HepG2 (cell line): ENCODE data around the gene NAV2. TPM values are rescaled to one million over a fixed set of nuclear protein-coding genes. Genes with fewer than 3 reads are reported as not detected.

ENCODE experiments used
- HOXA3 ChIP-seq: sonication (generic); formaldehyde crosslinking; IDR thresholded peaks from 2 replicates; pipeline ENCODE4 v1.5.0; 2020; ENCODE audit warnings: missing genetic modification reagents
- MTF1 ChIP-seq: sonication (generic); formaldehyde crosslinking; IDR thresholded peaks from 2 replicates; pipeline ENCODE4 v1.5.0; 2020; ENCODE audit warnings: missing genetic modification reagents
- NFE2 ChIP-seq: sonication (generic); formaldehyde crosslinking; IDR thresholded peaks from 2 replicates; pipeline ENCODE4 v1.4.0; 2020; ENCODE audit warnings: missing genetic modification reagents
- PHF8 ChIP-seq: sonication (generic); formaldehyde crosslinking; IDR thresholded peaks from 2 replicates; pipeline ENCODE4 v1.5.0; 2020; ENCODE audit warnings: missing genetic modification reagents
- PLSCR1 ChIP-seq: sonication (generic); formaldehyde crosslinking; IDR thresholded peaks from 2 replicates; pipeline ENCODE4 v1.5.0; 2020; ENCODE audit warnings: missing genetic modification reagents, mild to moderate bottlenecking, borderline replicate concordance
- SMAD3 ChIP-seq: sonication (generic); formaldehyde crosslinking; IDR thresholded peaks from 2 replicates; pipeline ENCODE4 v1.4.0; 2020; ENCODE audit warnings: missing genetic modification reagents
- SP5 ChIP-seq: IDR thresholded peaks from 2 replicates; pipeline ENCODE4 v1.6.1; 2016; ENCODE audit warnings: low read depth, borderline replicate concordance
- TARDBP ChIP-seq: sonication (generic); formaldehyde crosslinking; IDR thresholded peaks from 2 replicates; pipeline ENCODE4 v1.8.0; 2022; ENCODE audit warnings: mild to moderate bottlenecking, missing genetic modification reagents
- ZBTB2 ChIP-seq: sonication (generic); formaldehyde crosslinking; IDR thresholded peaks from 2 replicates; pipeline ENCODE4 v1.8.0; 2022; ENCODE audit warnings: low read depth, missing genetic modification reagents
- ZIK1 ChIP-seq: sonication (generic); formaldehyde crosslinking; IDR thresholded peaks from 2 replicates; pipeline ENCODE4 v1.5.0; 2020; ENCODE audit warnings: mild to moderate bottlenecking, low read depth, missing genetic modification reagents, borderline replicate concordance
- ZMYM4 ChIP-seq: sonication (generic); formaldehyde crosslinking; IDR thresholded peaks from 2 replicates; pipeline ENCODE4 v1.8.1; 2023; ENCODE audit warnings: mild to moderate bottlenecking, missing genetic modification reagents
- ZNF12 ChIP-seq: sonication (generic); formaldehyde crosslinking; IDR thresholded peaks from 2 replicates; pipeline ENCODE4 v1.5.0; 2020; ENCODE audit warnings: missing genetic modification reagents
- ZNF224 ChIP-seq: sonication (generic); formaldehyde crosslinking; IDR thresholded peaks from 2 replicates; pipeline ENCODE4 v1.5.0; 2020; ENCODE audit warnings: mild to moderate bottlenecking, missing genetic modification reagents
- ZNF225 ChIP-seq: sonication (generic); formaldehyde crosslinking; IDR thresholded peaks from 2 replicates; pipeline ENCODE4 v1.4.0; 2020; ENCODE audit warnings: mild to moderate bottlenecking, missing genetic modification reagents
- ZNF510 ChIP-seq: sonication (generic); formaldehyde crosslinking; IDR thresholded peaks from 2 replicates; pipeline ENCODE4 v1.4.0; 2020; ENCODE audit warnings: low read depth, mild to moderate bottlenecking, missing genetic modification reagents
- ZNF772 ChIP-seq: sonication (generic); formaldehyde crosslinking; IDR thresholded peaks from 2 replicates; pipeline ENCODE4 v1.5.0; 2020; ENCODE audit warnings: mild to moderate bottlenecking, missing genetic modification reagents
- polyA plus RNA-seq, 8 experiments: library from polyadenylated mRNA; depleted of rRNA in 3 of 8; stranded (reverse) in 7 of 8; unstranded in 1 of 8; fragments of >200 nt; fragmentation: Illumina TruSeq in 4 of 8; extraction: Trizol in 4 of 8; gene quantifications; 2 replicates each; pipeline versions ENCODE4 v1.2.1 to v1.2.3, GENCODE V29; 2011 to 2016; ENCODE audit warnings: low read depth in 4 of 8, missing spikeins in 1 of 8, mixed read lengths in 1 of 8; ENCODE audit not compliant: insufficient read depth in 1 of 8
- total RNA-seq, 5 experiments: library from RNA; depleted of rRNA; stranded (reverse); fragments of >200 nt; fragmentation: Illumina TruSeq; extraction: Trizol; gene quantifications; 2 replicates each; pipeline ENCODE4 v1.2.3, GENCODE V29; 2016; ENCODE audit warnings: low read depth in 1 of 5
- TF ChIP-seq, protein P1 (sequence below): sonication (generic); formaldehyde crosslinking; IDR thresholded peaks from 2 replicates; pipeline ENCODE4 v1.9.0; 2022; ENCODE audit warnings: low read depth, missing genetic modification reagents
- TF ChIP-seq, protein P2 (sequence below): sonication (generic); formaldehyde crosslinking; IDR thresholded peaks from 2 replicates; pipeline ENCODE4 v1.5.0; 2020; ENCODE audit warnings: mild to moderate bottlenecking, missing genetic modification reagents, borderline replicate concordance
- TF ChIP-seq, protein P3 (sequence below): sonication (generic); formaldehyde crosslinking; IDR thresholded peaks from 2 replicates; pipeline ENCODE4 v1.5.1; 2020; ENCODE audit warnings: mild to moderate bottlenecking, missing genetic modification reagents
- TF ChIP-seq, protein P4 (sequence below): sonication (generic); formaldehyde crosslinking; IDR thresholded peaks from 2 replicates; pipeline ENCODE4 v1.5.0; 2020; ENCODE audit warnings: missing genetic modification reagents

Gene NAV2
- total and polyA plus RNA-seq, 2 of the 13 experiments (the other 11 are each of a cell fraction or from before 2014, with no cell fraction given), result 9.3 to 34.6 TPM

DNA sequence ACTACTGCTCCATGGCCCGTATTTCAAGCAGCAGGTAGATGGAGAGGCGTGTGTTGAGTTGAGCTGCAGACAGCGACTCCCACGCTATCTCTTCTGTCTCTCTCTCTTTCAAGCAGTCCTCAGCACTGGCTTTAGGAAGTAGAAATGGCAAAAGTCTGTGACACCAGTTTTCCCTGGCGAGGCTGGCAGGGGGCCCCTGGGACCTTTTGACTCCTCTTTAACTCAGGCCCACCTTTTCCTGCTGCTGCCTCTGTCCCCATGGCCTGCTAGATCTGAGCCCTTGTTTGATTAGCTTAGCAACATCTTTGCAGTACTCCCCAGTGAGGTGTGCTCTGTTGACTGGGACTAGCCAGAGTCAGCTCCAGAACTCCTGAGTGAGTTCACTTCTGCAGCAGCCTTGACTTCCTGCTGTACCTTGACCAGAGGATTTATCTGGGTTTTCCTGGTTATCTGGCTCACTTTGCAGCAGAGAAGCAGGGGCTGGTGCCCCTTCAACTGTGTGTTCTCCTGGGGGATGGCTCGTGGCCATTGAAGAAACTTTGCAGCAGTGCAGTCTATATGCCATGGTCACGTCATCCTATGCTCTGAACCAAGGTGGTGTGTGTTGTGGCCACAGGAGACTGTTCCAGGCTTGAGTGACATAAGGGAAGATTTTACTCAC lies 263.8 kb downstream of the NAV2 start (continued):
- TF ChIP-seq, protein P1, sequence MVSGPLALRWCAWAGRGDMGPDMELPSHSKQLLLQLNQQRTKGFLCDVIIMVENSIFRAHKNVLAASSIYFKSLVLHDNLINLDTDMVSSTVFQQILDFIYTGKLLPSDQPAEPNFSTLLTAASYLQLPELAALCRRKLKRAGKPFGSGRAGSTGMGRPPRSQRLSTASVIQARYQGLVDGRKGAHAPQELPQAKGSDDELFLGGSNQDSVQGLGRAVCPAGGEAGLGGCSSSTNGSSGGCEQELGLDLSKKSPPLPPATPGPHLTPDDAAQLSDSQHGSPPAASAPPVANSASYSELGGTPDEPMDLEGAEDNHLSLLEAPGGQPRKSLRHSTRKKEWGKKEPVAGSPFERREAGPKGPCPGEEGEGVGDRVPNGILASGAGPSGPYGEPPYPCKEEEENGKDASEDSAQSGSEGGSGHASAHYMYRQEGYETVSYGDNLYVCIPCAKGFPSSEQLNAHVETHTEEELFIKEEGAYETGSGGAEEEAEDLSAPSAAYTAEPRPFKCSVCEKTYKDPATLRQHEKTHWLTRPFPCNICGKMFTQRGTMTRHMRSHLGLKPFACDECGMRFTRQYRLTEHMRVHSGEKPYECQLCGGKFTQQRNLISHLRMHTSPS (CRISPR knock-in tag), result no peak
- TF ChIP-seq, protein P2, sequence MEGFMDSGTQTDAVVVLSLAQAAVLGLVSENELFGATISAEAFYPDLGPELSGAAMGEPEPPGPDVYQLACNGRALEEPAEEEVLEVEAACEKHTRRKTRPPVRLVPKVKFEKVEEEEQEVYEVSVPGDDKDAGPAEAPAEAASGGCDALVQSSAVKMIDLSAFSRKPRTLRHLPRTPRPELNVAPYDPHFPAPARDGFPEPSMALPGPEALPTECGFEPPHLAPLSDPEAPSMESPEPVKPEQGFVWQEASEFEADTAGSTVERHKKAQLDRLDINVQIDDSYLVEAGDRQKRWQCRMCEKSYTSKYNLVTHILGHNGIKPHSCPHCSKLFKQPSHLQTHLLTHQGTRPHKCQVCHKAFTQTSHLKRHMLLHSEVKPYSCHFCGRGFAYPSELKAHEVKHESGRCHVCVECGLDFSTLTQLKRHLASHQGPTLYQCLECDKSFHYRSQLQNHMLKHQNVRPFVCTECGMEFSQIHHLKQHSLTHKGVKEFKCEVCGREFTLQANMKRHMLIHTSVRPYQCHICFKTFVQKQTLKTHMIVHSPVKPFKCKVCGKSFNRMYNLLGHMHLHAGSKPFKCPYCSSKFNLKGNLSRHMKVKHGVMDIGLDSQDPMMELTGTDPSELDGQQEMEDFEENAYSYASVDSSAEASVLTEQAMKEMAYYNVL (CRISPR knock-in tag), result no peak
- TF ChIP-seq PHF8 (peak; percentile 46), HOXA3 (peak; percentile 69), ZNF225 (no peak), ZNF510 (CRISPR knock-in tag) (0 out of 2 replicates have a peak, but pooled peaks have one; percentile 57), ZNF224 (CRISPR knock-in tag) (no peak), ZBTB2 (no peak), TARDBP (CRISPR knock-in tag) (no peak), ZNF12 (CRISPR knock-in tag) (no peak), ZMYM4 (CRISPR knock-in tag) (peak; percentile 64; the same call in 1 of the 2 replicates), MTF1 (CRISPR knock-in tag) (no peak), ZNF772 (CRISPR knock-in tag) (peak; percentile 61; the same call in 1 of the 2 replicates), PLSCR1 (CRISPR knock-in tag) (no peak), SP5 (CRISPR knock-in tag) (no peak), ZIK1 (0 out of 2 replicates have a peak, but pooled peaks have one; percentile 23), NFE2 (CRISPR knock-in tag) (no peak), SMAD3 (CRISPR knock-in tag) (no peak)
- TF ChIP-seq, protein P3, sequence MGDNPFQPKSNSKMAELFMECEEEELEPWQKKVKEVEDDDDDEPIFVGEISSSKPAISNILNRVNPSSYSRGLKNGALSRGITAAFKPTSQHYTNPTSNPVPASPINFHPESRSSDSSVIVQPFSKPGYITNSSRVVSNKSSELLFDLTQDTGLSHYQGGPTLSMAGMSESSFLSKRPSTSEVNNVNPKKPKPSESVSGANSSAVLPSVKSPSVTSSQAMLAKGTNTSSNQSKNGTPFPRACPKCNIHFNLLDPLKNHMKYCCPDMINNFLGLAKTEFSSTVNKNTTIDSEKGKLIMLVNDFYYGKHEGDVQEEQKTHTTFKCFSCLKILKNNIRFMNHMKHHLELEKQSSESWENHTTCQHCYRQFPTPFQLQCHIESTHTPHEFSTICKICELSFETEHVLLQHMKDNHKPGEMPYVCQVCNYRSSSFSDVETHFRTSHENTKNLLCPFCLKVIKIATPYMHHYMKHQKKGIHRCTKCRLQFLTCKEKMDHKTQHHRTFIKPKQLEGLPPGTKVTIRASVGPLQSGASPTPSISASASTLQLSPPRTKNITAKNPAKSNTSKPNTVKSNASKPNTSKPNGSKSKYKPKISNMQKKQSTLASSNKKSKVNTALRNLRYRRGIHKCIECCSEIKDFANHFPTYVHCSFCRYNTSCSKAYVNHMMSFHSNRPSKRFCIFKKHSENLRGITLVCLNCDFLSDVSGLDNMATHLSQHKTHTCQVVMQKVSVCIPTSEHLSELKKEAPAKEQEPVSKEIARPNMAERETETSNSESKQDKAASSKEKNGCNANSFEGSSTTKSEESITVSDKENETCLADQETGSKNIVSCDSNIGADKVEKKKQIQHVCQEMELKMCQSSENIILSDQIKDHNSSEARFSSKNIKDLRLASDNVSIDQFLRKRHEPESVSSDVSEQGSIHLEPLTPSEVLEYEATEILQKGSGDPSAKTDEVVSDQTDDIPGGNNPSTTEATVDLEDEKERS (CRISPR knock-in tag), result peak; percentile 77; the same call in 1 of the 2 replicates
- TF ChIP-seq, protein P4, sequence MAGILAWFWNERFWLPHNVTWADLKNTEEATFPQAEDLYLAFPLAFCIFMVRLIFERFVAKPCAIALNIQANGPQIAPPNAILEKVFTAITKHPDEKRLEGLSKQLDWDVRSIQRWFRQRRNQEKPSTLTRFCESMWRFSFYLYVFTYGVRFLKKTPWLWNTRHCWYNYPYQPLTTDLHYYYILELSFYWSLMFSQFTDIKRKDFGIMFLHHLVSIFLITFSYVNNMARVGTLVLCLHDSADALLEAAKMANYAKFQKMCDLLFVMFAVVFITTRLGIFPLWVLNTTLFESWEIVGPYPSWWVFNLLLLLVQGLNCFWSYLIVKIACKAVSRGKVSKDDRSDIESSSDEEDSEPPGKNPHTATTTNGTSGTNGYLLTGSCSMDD (CRISPR knock-in tag), result no peak
